Esophagus squamous epithelium (tissue), 5 donors: ENCODE data around the gene OR4M1. TPM values are rescaled to one million over a fixed set of nuclear protein-coding genes. Genes with fewer than 3 reads are reported as not detected.
"Not testable (repeated sequence)": the region's sequence is repeated elsewhere in the genome, so short reads cannot be mapped to it uniquely, and the experiment has no call there.

Source experiments
- DNase-seq: peaks from one replicate; lab custom pipeline; 2025; lab: John Stamatoyannopoulos, UW
- H3K27ac ChIP-seq, 4 donors: fragments of 200-600 bp; sonication (generic); one replicate each; pipeline ENCODE4 v1.5.1; 2016 to 2019; ENCODE audit warnings: mild to moderate bottlenecking in 1 of 4
- H3K27me3 ChIP-seq, 4 donors: fragments of 200-600 bp; sonication (generic); 1 replicate in 3 of 4; 2 replicates in 1 of 4; pipeline versions ENCODE4 v1.5.1 to v1.6.0; 2017 to 2021; ENCODE audit warnings: antibody characterized with exemption in 1 of 4
- H3K36me3 ChIP-seq, 3 donors: fragments of 200-600 bp; sonication (generic); one replicate each; pipeline ENCODE4 v1.5.1; 2016 to 2019
- H3K4me1 ChIP-seq, 3 donors: fragments of 200-600 bp; sonication (generic); one replicate each; pipeline ENCODE4 v1.5.1; 2017 to 2019
- H3K4me3 ChIP-seq, 4 donors: fragments of 200-600 bp; sonication (generic); 1 replicate in 3 of 4; 2 replicates in 1 of 4; pipeline ENCODE4 v1.5.1; 2016 to 2019; ENCODE audit warnings: mild to moderate bottlenecking in 2 of 4, moderate library complexity in 1 of 4
- H3K9me3 ChIP-seq, 3 donors: fragments of 200-600 bp; sonication (generic); one replicate each; pipeline ENCODE4 v1.5.1; 2016 to 2019
- POLR2A ChIP-seq, 4 donors: fragments of 450-650 bp; IDR thresholded peaks; one replicate each; pipeline ENCODE4 v1.6.1; 2017; ENCODE audit warnings: antibody characterized with exemption in 4 of 4, mild to moderate bottlenecking in 4 of 4, moderate library complexity in 3 of 4
- WGBS, 2 donors: methylation state at CpG; one replicate each; pipeline ENCODE4 v1.1.5; 2018; 5-methylcytosine and 5-hydroxymethylcytosine counted together
- intact Hi-C: fragments of 100-400 bp; cut with DNase I; formaldehyde crosslinking; loops from one replicate; pipeline ENCODE4 v1.15.0; 2022
- total RNA-seq, 4 donors: library from RNA; depleted of rRNA; stranded (reverse); fragments of >200 nt; gene quantifications; one replicate each; pipeline ENCODE4 v1.1.0, GENCODE V29; 2016
- TF ChIP-seq, protein P1 (sequence below), 6 experiments: fragments of 450-650 bp in 4 of 6; fragments of 200-600 bp in 2 of 6; sonication (generic) in 2 of 6; IDR thresholded peaks; one replicate each; pipeline ENCODE4 v1.5.1; 2016 to 2019; ENCODE audit warnings: antibody characterized with exemption in 6 of 6, mild to moderate bottlenecking in 4 of 6, moderate library complexity in 4 of 6
- donor health status: DM: yes; HTN: yes; CAD: no.

Gene OR4M1
- total RNA-seq, 4 donors from 2014 or later: not detected

DNA sequence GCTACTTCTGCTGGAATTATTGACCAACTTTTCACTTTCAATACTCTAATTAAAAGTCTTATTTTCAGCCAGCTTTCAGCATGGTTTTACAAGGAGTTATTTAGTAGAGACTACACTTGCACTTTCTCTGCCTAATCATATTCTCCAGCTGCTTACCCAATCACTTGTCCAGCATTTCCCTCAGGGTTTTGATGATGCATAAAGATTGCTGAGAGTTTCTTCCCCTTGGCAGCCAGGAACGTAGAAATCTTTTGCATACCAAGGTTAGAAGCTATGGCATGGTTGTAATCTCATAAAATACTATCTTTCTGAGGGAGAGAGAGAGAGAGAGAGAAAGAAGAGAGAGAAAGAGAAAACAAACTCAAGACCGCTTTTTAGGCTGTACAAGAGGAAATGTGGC lies 19.1 kb upstream of the OR4M1 start:
- intact Hi-C loops: no loop called here
- WGBS, 2 donors: 10 to 31% methylated on average over 2 of the region's 2 CpGs
- no peak for DNase-seq
- Histone ChIP-seq H3K27ac (no peak overlapping the region), H3K9me3 (no peaks in the 10 kb centered on the region), H3K4me3 (no peak overlapping the region), H3K36me3 (no peaks in the 10 kb centered on the region), H3K4me1 (no peaks in the 10 kb centered on the region), H3K27me3 (no peaks in the 10 kb centered on the region)
- no peak for TF ChIP-seq POLR2A (IDR thresholded peaks at IDR 0.05)
- TF ChIP-seq, protein P1, sequence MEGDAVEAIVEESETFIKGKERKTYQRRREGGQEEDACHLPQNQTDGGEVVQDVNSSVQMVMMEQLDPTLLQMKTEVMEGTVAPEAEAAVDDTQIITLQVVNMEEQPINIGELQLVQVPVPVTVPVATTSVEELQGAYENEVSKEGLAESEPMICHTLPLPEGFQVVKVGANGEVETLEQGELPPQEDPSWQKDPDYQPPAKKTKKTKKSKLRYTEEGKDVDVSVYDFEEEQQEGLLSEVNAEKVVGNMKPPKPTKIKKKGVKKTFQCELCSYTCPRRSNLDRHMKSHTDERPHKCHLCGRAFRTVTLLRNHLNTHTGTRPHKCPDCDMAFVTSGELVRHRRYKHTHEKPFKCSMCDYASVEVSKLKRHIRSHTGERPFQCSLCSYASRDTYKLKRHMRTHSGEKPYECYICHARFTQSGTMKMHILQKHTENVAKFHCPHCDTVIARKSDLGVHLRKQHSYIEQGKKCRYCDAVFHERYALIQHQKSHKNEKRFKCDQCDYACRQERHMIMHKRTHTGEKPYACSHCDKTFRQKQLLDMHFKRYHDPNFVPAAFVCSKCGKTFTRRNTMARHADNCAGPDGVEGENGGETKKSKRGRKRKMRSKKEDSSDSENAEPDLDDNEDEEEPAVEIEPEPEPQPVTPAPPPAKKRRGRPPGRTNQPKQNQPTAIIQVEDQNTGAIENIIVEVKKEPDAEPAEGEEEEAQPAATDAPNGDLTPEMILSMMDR (IDR thresholded peaks at IDR 0.05): no peak

DNA sequence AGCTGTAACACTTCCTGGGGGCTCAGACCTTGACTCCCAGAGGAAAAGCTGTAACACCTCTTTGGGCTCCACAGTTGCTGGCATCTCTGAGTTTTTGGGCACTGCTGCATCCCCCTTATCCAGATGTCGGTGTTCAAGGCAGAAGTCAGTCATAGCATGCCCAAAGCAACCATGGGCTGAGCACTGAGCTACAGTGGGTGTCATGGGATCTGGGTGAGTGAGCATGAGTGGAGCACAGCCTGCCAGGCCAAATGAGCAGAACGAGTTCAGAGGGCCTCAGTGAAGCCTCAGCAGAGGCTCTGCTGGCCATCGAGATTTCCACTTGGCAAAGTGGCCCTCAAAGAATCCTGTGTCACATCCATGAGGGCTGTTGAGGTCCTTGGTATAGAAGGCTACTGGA lies 1.8 kb upstream of the OR4M1 start:
- DNase-seq, H3K4me1 ChIP-seq, H3K27ac ChIP-seq, H3K27me3 ChIP-seq, H3K36me3 ChIP-seq, intact Hi-C loops, H3K4me3 ChIP-seq: not testable (repeated sequence)
- WGBS, 2 donors: 14 to 42% methylated on average over 2 of the region's 3 CpGs
- peaks cover 0 to 19% (median 7%) of the 10 kb centered on the region in 3 donors for H3K9me3 ChIP-seq

DNA sequence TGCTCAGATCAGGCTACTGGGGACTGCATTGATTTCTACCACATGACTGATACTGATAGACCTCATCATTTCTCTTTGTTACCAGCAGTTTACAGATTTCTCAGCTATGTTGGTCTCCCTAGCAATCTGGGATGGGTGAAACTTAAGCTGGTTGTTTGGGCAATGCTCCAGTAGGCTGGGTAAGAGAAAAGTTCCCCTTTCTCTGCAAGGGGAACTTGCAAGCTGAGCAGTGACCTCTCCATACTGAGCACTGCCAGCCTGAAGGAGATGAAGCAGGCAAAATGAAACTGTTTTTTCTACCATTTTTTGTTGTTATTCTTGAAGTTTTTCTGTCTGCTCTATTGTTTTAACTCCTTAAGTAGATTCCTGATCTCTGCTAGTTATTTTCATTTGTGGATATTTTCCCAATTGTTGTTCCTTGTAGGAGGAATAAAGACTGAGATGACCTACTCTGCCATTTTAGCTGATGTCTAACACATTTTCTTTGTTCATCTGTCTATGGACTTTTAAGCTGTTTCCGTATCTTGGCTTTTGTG lies 1.3 kb upstream of the OR4M1 start:
- H3K4me1 ChIP-seq: no peaks in the 10 kb centered on the region
- H3K27ac ChIP-seq: no peak overlapping the region
- no peak for DNase-seq
- intact Hi-C loops: no loop called here
- WGBS, 2 donors: 78 to 88% methylated on average over 1 of the region's 1 CpG
- TF ChIP-seq, protein P1 (IDR thresholded peaks at IDR 0.05): no peak
- no peak for TF ChIP-seq POLR2A (IDR thresholded peaks at IDR 0.05)
- no peaks in the 10 kb centered on the region for H3K27me3 ChIP-seq
- H3K9me3 ChIP-seq: peaks cover 0 to 19% (median 7%) of the 10 kb centered on the region in 3 donors
- H3K36me3 ChIP-seq: no peaks in the 10 kb centered on the region
- H3K4me3 ChIP-seq: no peak overlapping the region

DNA sequence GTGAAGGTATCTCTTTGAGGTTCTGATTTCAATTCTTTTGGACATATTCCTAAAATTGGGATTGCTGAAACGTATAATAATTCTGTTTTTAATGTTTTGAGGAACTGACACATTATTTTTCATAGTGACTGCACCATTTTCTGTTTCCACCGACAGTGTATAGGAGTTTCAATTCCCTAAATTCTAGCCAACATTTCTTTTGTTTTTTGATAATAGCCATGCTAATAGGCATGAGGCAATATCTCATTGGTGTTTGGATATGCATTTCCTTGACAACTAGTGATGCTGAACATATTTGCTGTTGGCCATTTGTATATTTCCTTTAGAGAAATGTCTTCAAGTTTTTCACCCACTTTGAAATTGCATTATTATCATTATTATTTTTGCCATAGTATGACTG lies 850 bp upstream of the OR4M1 start:
- H3K4me3 ChIP-seq, intact Hi-C loops, H3K27me3 ChIP-seq, H3K4me1 ChIP-seq, H3K36me3 ChIP-seq, H3K27ac ChIP-seq, DNase-seq: not testable (repeated sequence)
- 37 to 46% methylated on average over 2 of the region's 2 CpGs for WGBS, 2 donors
- H3K9me3 ChIP-seq: peaks cover 0 to 19% (median 7%) of the 10 kb centered on the region in 3 donors

DNA sequence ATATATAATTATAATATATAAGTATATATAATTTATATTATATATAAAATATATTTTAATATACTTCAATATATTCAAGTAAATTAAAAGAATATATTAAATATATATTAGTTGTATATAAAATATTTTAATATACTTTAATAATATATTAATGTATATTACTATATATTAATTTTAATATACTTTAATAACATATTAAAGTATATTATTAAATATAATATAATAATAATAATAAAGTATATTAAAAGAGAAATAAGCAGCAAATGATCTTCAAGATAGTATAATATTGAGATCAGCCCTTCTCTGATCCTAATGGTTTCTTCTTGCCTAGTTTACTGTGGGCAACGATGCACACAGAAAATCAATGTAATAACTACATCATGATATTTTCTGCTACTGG lies 2.3 kb downstream of the OR4M1 start:
- WGBS, 2 donors: 37 to 50% methylated on average over 1 of the region's 1 CpG

DNA sequence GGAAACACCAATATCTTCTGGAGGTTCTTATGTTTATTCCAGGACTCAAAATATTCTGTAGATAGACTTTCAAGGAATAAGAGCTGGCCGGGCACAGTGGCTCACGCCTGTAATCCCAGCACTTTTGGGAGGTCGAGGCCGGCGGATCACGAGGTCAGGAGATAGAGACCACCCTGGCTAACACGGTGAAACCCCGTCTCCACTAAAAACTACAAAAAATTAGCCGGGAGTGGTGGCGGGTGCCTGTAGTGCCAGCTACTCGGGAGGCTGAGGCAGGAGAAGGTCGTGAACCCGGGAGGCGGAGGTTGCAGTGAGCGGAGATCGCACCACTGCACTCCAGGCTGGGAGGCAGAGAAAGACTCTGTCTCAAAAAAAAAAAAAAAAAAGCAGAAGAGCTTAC lies 12.5 kb downstream of the OR4M1 start:
- DNase-seq: not testable (repeated sequence)

More for the DNA sequence above, 2.3 kb downstream of the OR4M1 start:
- intact Hi-C loops: no loop called here
- no peak for DNase-seq
- H3K36me3 ChIP-seq: no peaks in the 10 kb centered on the region
- H3K27me3 ChIP-seq: no peaks in the 10 kb centered on the region
- H3K4me1 ChIP-seq: no peaks in the 10 kb centered on the region
- no peak overlapping the region for H3K27ac ChIP-seq
- TF ChIP-seq, protein P1 (IDR thresholded peaks at IDR 0.05): no peak
- no peak for TF ChIP-seq POLR2A (IDR thresholded peaks at IDR 0.05)
- H3K9me3 ChIP-seq: peaks cover 0 to 22% (median 7%) of the 10 kb centered on the region in 3 donors
- no peak overlapping the region for H3K4me3 ChIP-seq

DNA sequence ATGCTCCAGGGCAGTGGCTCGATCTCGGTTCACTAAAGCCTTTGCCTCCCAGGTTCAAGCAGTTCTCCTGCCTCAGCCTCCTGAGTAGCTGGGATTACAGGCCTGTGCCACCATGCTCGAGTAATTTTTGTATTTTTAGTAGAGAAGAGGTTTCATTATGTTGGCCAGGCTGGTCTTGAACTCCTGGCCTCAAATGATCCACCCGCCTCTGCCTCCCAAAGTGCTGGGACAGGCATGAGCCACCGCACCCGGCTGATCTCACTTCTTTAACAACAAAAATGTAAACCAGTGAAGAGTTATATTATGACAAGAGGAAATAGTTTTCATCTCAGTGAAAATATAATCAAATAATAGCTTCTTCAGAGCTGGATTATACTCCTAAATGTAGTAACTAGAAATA lies 14.0 kb downstream of the OR4M1 start:
- intact Hi-C loops, H3K36me3 ChIP-seq, H3K4me3 ChIP-seq, H3K4me1 ChIP-seq, H3K27ac ChIP-seq, DNase-seq, H3K27me3 ChIP-seq: not testable (repeated sequence)
- peaks cover 0 to 10% (median 3%) of the 10 kb centered on the region in 3 donors for H3K9me3 ChIP-seq
- WGBS, 2 donors: 62 to 80% methylated on average over 4 to 5 of the region's 6 CpGs

More for the DNA sequence above, 12.5 kb downstream of the OR4M1 start:
- intact Hi-C loops, H3K4me3 ChIP-seq, H3K36me3 ChIP-seq, H3K27me3 ChIP-seq, H3K27ac ChIP-seq, H3K4me1 ChIP-seq: not testable (repeated sequence)
- peaks cover 0 to 10% (median 3%) of the 10 kb centered on the region in 3 donors for H3K9me3 ChIP-seq
- 69 to 77% methylated on average over 12 to 15 of the region's 16 CpGs for WGBS, 2 donors

DNA sequence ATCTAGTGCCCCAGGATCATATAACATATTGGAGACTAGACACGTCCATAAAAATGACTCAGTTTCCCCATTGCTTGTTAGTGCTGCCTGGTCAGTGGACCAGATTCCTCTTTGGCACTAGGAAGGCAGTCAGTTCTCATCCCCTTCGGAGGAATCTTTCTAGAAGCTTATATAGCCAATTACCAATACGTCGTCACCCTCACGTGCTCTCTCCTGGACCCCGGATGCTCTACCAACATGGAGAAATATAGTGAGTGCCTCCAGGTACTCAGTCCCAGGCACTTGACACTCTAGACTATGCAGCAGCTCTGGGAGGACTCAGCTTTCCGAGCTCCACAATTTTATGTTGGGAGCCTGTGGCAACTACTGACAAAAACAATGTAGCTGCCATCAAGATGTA lies 14.8 kb downstream of the OR4M1 start:
- DNase-seq, intact Hi-C loops, H3K4me3 ChIP-seq, H3K36me3 ChIP-seq, H3K27ac ChIP-seq, H3K27me3 ChIP-seq, H3K4me1 ChIP-seq: not testable (repeated sequence)
- 62% methylated on average over 7 of the region's 7 CpGs for WGBS, 2 donors
- peaks cover 0 to 10% (median 3%) of the 10 kb centered on the region in 3 donors for H3K9me3 ChIP-seq

DNA sequence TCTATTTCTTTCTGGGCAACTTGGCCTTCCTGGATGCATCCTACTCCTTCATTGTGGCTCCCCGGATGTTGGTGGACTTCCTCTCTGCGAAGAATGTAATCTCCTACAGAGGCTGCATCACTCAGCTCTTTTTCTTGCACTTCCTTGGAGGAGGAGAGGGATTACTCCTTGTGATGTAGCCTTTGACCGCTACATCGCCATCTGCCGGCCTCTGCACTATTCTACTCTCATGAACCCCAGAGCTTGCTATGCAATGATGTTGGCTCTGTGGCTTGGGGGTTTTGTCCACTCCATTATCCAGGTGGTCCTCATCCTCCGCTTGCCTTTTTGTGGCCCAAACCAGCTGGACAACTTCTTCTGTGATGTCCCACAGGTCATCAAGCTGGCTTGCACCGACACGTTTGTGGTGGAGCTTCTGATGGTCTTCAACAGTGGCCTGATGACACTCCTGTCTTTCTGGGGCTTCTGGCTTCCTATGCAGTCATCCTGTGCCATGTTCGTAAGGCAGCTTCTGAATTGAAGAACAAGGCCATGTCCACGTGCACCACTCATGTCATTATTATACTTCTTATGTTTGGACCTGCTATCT lies 23.3 kb downstream of the OR4M1 start:
- intact Hi-C loops, H3K27me3 ChIP-seq, H3K27ac ChIP-seq, H3K36me3 ChIP-seq, H3K4me3 ChIP-seq, DNase-seq, H3K4me1 ChIP-seq: not testable (repeated sequence)
- 59 to 68% methylated on average over 7 to 10 of the region's 10 CpGs for WGBS, 2 donors
- peaks cover 0 to 29% (median 12%) of the 10 kb centered on the region in 3 donors for H3K9me3 ChIP-seq
